Spinal cord (tissue), 10 donors: ENCODE data around the gene CUL1. TPM values are rescaled to one million over a fixed set of nuclear protein-coding genes. Genes with fewer than 3 reads are reported as not detected.
A peak's percentile ranks its signal among the peaks of the same experiment; 100 is the strongest.

Experiments used
- DNase-seq, 6 donors: peaks; one replicate each; pipeline versions ENCODE4 v3.0.0 to v3.0.0-alpha.2; 2013 to 2015; ENCODE audit warnings: low spot score in 6 of 6, low read depth in 4 of 6
- H3K27ac ChIP-seq: one replicate; pipeline ENCODE4 v1.5.1; 2013; ENCODE audit warnings: low read depth, low read length, control low read depth
- H3K27me3 ChIP-seq: one replicate; pipeline ENCODE4 v1.6.1; 2013; ENCODE audit warnings: low read length; ENCODE audit not compliant: control insufficient read depth, insufficient read depth
- H3K36me3 ChIP-seq: one replicate; pipeline ENCODE4 v1.6.1; 2013; ENCODE audit warnings: low read length; ENCODE audit not compliant: control insufficient read depth, insufficient read depth
- H3K4me1 ChIP-seq: one replicate; pipeline ENCODE4 v1.6.1; 2013; ENCODE audit warnings: low read length; ENCODE audit not compliant: control insufficient read depth, insufficient read depth
- H3K4me3 ChIP-seq: one replicate; pipeline ENCODE4 v1.5.1; 2013; ENCODE audit warnings: low read depth, low read length, control low read depth
- H3K9me3 ChIP-seq: one replicate; pipeline ENCODE4 v1.6.1; 2013; ENCODE audit warnings: low read length; ENCODE audit not compliant: control insufficient read depth, insufficient read depth
- WGBS: methylation state at CpG from one replicate; pipeline ENCODE4 v1.1.5; 2013; ENCODE audit warnings: missing lambda C conversion rate; ENCODE audit not compliant: insufficient coverage; 5-methylcytosine and 5-hydroxymethylcytosine counted together
- polyA plus RNA-seq, 2 donors: library from polyadenylated mRNA; unstranded; fragments of 120-200 nt; gene quantifications; one replicate each; pipeline ENCODE4 v1.2.1, GENCODE V29; 2013; ENCODE audit not compliant: insufficient read length in 2 of 2
- total RNA-seq, 2 donors: library from RNA; depleted of rRNA in 1 of 2; stranded (reverse); fragments of 120-200 nt in 1 of 2; fragments of >200 nt in 1 of 2; gene quantifications; one replicate each; pipeline versions ENCODE4 v1.2.3 to v1.2.4, GENCODE V29; 2013 to 2014
- donor health status: healthy.

Gene CUL1
- total and polyA plus RNA-seq, 4 donors: 48.4 to 61.4 (median 53.1) TPM

- no peak for DNase-seq
- peaks cover 7% of the 10 kb centered on the region for H3K4me1 ChIP-seq
- no peak overlapping the region for H3K27ac ChIP-seq
- no peak overlapping the region for H3K4me3 ChIP-seq
- WGBS: 98% methylated on average over 5 of the region's 7 CpGs
- H3K36me3 ChIP-seq: no peaks in the 10 kb centered on the region
- H3K9me3 ChIP-seq: no peaks in the 10 kb centered on the region
- no peaks in the 10 kb centered on the region for H3K27me3 ChIP-seq
Observed at GRCh38 chr7:148693651-148694050, 5.1 kb upstream of the CUL1 start.

DNA sequence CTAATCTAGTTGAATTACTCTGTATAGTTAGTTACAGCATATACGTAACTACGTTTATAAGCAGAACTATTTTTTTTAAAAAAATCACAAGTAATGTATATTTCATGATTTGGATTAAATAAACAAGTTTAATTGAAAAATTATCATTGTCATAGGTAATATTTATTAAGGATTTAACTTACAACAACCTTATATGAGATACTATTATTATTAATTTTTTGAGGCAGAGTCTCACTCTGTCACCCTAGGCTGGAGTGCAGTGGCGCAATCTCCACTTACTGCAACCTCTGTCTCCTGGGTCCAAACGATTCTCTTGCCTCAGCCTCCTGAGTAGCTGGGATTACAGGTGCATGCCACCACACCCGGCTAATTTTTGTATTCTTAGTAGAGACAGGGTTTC is 4.1 kb upstream of the CUL1 start:
- Histone ChIP-seq H3K36me3 (no peaks in the 10 kb centered on the region), H3K9me3 (no peaks in the 10 kb centered on the region), H3K27ac (no peak overlapping the region), H3K27me3 (no peaks in the 10 kb centered on the region), H3K4me1 (peaks cover 7% of the 10 kb centered on the region), H3K4me3 (no peak overlapping the region)
- no peak for DNase-seq
- WGBS: no CpG with 5 or more reads among the region's 5 CpGs

DNA sequence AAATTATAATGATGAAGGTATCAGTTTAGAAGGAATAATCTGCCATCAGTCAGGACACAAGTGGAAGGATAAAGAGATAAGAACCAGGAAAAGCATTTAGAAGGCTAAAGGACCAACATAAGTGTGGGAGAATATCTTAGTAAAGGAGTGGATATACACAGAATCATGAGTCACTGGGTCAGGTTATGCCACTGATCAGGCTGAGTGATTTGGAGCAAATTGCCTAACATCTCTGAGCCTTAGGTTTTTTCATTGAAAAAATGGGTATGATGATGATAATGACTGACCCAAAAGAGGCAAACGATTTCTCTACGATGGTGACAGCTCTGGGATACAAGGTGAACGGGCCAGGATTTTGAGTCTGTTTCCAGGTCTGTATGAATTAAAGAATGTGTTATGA is 2.8 kb upstream of the CUL1 start:
- Histone ChIP-seq H3K4me3 (no peak overlapping the region), H3K27me3 (no peaks in the 10 kb centered on the region), H3K9me3 (no peaks in the 10 kb centered on the region), H3K27ac (no peak overlapping the region), H3K36me3 (no peaks in the 10 kb centered on the region), H3K4me1 (peaks cover 7% of the 10 kb centered on the region)
- WGBS: 93% methylated on average over 3 of the region's 3 CpGs
- DNase-seq: no peak

- Histone ChIP-seq H3K4me3 (no peak overlapping the region), H3K36me3 (no peaks in the 10 kb centered on the region), H3K27ac (no peak overlapping the region), H3K27me3 (no peaks in the 10 kb centered on the region), H3K9me3 (no peaks in the 10 kb centered on the region), H3K4me1 (peaks cover 7% of the 10 kb centered on the region)
- WGBS: 90% methylated on average over 5 of the region's 5 CpGs
- no peak for DNase-seq
Observed at GRCh38 chr7:148696787-148697186, 1.9 kb upstream of the CUL1 start.

DNA sequence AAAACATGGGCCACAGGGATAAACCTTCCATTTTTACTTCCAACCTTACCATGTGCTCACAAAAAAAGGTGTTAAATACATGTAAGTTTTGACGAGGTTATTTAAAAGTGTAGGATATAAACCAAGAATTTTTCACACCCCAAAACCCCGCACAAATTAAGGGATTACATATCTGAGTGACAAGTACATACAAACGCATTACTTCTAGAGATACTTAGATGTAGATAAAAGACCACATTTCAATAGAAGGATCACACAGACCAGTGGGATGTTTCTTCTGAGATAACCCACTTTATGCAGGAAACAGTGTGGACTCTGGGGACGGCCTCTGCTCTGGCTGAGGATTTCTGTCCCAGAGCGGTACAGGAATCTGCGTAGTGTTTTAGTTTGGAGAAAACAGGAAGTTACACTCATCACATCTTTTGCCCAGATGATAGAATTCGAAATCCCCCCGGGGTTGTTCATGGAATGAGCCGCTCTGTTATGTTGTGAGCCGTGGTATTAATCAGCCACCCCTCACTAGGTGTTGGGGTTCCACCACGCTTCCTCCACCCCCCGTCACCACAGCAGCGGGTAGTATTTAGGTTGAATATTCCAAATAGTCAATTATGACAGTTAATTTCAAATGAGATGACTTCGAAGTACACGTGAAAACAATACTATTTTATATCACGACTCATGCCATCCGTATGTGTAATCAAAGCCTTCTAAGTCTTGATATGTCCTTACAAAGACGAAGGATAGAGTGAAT is 1.3 kb upstream of the CUL1 start:
- Histone ChIP-seq H3K9me3 (no peaks in the 10 kb centered on the region), H3K4me3 (peak overlapping the region; percentile 83), H3K27ac (peak overlapping the region; percentile 73), H3K27me3 (no peaks in the 10 kb centered on the region), H3K36me3 (no peaks in the 10 kb centered on the region), H3K4me1 (peaks cover 7% of the 10 kb centered on the region)
- peak in 2 of 6 donors; percentile 39 to 44 for DNase-seq
- WGBS: 0% methylated on average over 1 of the region's 18 CpGs

GRCh38 chr7:148698007-148698396 is 701 bp upstream of the CUL1 start:
- H3K27ac ChIP-seq: peak overlapping the region; percentile 73
- WGBS: under 1% methylated on average over 17 of the region's 17 CpGs
- H3K4me1 ChIP-seq: peaks cover 7% of the 10 kb centered on the region
- no peaks in the 10 kb centered on the region for H3K27me3 ChIP-seq
- peak in 3 of 6 donors; percentile 12 to 63 (median 60) for DNase-seq
- H3K36me3 ChIP-seq: no peaks in the 10 kb centered on the region
- peak overlapping the region; percentile 83 for H3K4me3 ChIP-seq
- H3K9me3 ChIP-seq: no peaks in the 10 kb centered on the region

GRCh38 chr7:148699024-148699781 is 500 bp downstream of the CUL1 start:
- Histone ChIP-seq H3K4me1 (peaks cover 7% of the 10 kb centered on the region), H3K27ac (peak overlapping the region; percentile 91), H3K27me3 (no peaks in the 10 kb centered on the region), H3K4me3 (peak overlapping the region; percentile 83), H3K9me3 (no peaks in the 10 kb centered on the region), H3K36me3 (no peaks in the 10 kb centered on the region)
- under 1% methylated on average over 107 of the region's 107 CpGs for WGBS
- peak in 2 of 6 donors; percentile 22 to 76 for DNase-seq

GRCh38 chr7:148699782-148700629 is 1.3 kb downstream of the CUL1 start:
- peak in 2 of 6 donors; percentile 22 to 61 for DNase-seq
- H3K36me3 ChIP-seq: no peaks in the 10 kb centered on the region
- H3K4me1 ChIP-seq: peaks cover 7% of the 10 kb centered on the region
- peak overlapping the region; percentile 83 for H3K4me3 ChIP-seq
- H3K27ac ChIP-seq: peak overlapping the region; percentile 91
- H3K9me3 ChIP-seq: no peaks in the 10 kb centered on the region
- no peaks in the 10 kb centered on the region for H3K27me3 ChIP-seq
- 2% methylated on average over 32 of the region's 36 CpGs for WGBS

DNA sequence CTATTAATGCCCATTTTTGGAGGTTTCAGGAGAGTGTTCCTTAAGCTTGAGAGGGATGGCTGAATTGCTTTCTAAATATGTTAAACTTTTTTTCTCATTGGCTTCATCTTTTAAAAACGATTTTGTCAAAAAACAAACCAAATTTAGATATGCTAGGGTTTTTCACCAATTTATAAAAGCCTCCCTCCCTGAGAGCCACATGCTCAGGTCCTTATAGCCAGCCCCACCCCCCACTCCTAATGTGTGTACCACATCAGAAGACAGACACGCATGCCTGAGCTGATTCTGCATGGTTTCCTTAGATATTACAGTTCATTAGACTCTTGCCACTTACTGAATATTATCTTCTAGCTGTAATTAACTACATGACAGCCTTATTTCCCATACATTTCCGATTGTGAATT is 2.0 kb downstream of the CUL1 start:
- H3K36me3 ChIP-seq: no peaks in the 10 kb centered on the region
- peak in 2 of 6 donors; percentile 31 to 70 for DNase-seq
- peaks cover 7% of the 10 kb centered on the region for H3K4me1 ChIP-seq
- 21% methylated on average over 2 of the region's 3 CpGs for WGBS
- H3K9me3 ChIP-seq: no peaks in the 10 kb centered on the region
- H3K27me3 ChIP-seq: no peaks in the 10 kb centered on the region
- H3K4me3 ChIP-seq: peak overlapping the region; percentile 83
- H3K27ac ChIP-seq: no peak overlapping the region
